Right lobe of liver (tissue), 4 donors: ENCODE results near the gene NRIP1.

Experiments used
- CTCF ChIP-seq, 4 donors: fragments of 200-600 bp in 3 of 4; fragments of 450-650 bp in 1 of 4; IDR thresholded peaks; one replicate each; pipeline versions ENCODE4 v1.5.1 to v1.8.0; 2016 to 2022; ENCODE audit warnings: antibody characterized with exemption in 4 of 4, mild to moderate bottlenecking in 2 of 4
- POLR2A ChIP-seq: fragments of 450-650 bp; IDR thresholded peaks from one replicate; pipeline ENCODE4 v1.6.1; 2017; ENCODE audit warnings: antibody characterized with exemption, mild to moderate bottlenecking
- donor health status: DM: no; HTN: no; CAD: no.
- donor health status: DM: no; HTN: no; CAD: no.
- donor health status: DM: no; HTN: yes; CAD: no.

- TF ChIP-seq CTCF (IDR thresholded peaks at IDR 0.05) (no peak), POLR2A (no peak)
Observed at GRCh38 chr21:15014221-15014620, 50.6 kb downstream of the NRIP1 start.
